ENCODE results near the gene ARGLU1. TPM values are rescaled to one million over a fixed set of nuclear protein-coding genes. Genes with fewer than 3 reads are reported as not detected.
A peak's percentile ranks its signal among the peaks of the same experiment; 100 is the strongest.

Gene ARGLU1
- total RNA-seq, 1 donor from 2014 or later = 149 TPM

GRCh38 chr13:106558527-106558926 is 9.4 kb downstream of the ARGLU1 start:
- no peaks in the 10 kb centered on the region for H3K27me3 Mint-ChIP-seq
- DNase-seq (ENCODE audit: low spot score, unreplicated experiment) = no peak
- no peak for TF ChIP-seq CTCF (IDR thresholded peaks at IDR 0.05; ENCODE audit: unreplicated experiment)
- peak overlapping the region; percentile 33 for H3K27ac Mint-ChIP-seq
- no peak overlapping the region for H3K4me3 Mint-ChIP-seq (ENCODE audit: low read depth)
- peaks cover 53% of the 10 kb centered on the region for H3K36me3 Mint-ChIP-seq (ENCODE audit: insufficient read depth)
- peaks cover 30% of the 10 kb centered on the region for H3K4me1 Mint-ChIP-seq (ENCODE audit: low read depth)
- peaks cover 3% of the 10 kb centered on the region for H3K9me3 Mint-ChIP-seq (ENCODE audit: low read depth)

GRCh38 chr13:106555631-106556328 is 12.2 kb downstream of the ARGLU1 start:
- H3K36me3 Mint-ChIP-seq (ENCODE audit: insufficient read depth) = peaks cover 60% of the 10 kb centered on the region
- H3K4me3 Mint-ChIP-seq (ENCODE audit: low read depth) = no peak overlapping the region
- no peak for DNase-seq (ENCODE audit: low spot score, unreplicated experiment)
- H3K27ac Mint-ChIP-seq = no peak overlapping the region
- no peaks in the 10 kb centered on the region for H3K27me3 Mint-ChIP-seq
- TF ChIP-seq CTCF (IDR thresholded peaks at IDR 0.05; ENCODE audit: unreplicated experiment) = no peak
- peaks cover 3% of the 10 kb centered on the region for H3K9me3 Mint-ChIP-seq (ENCODE audit: low read depth)
- peaks cover 12% of the 10 kb centered on the region for H3K4me1 Mint-ChIP-seq (ENCODE audit: low read depth)

GRCh38 chr13:106551751-106552150 is 16.2 kb downstream of the ARGLU1 start:
- TF ChIP-seq CTCF (IDR thresholded peaks at IDR 0.05; ENCODE audit: unreplicated experiment) = no peak
- Mint-ChIP-seq H3K27me3 (no peaks in the 10 kb centered on the region), H3K4me1 (ENCODE audit: low read depth) (no peaks in the 10 kb centered on the region), H3K27ac (peak overlapping the region; percentile 2), H3K4me3 (ENCODE audit: low read depth) (no peak overlapping the region), H3K36me3 (ENCODE audit: insufficient read depth) (peaks cover 50% of the 10 kb centered on the region), H3K9me3 (ENCODE audit: low read depth) (peaks cover 3% of the 10 kb centered on the region)
- DNase-seq (ENCODE audit: low spot score, unreplicated experiment) = no peak

- H3K9me3 Mint-ChIP-seq (ENCODE audit: low read depth) = peaks cover 3% of the 10 kb centered on the region
- TF ChIP-seq CTCF (IDR thresholded peaks at IDR 0.05; ENCODE audit: unreplicated experiment) = no peak
- DNase-seq (ENCODE audit: low spot score, unreplicated experiment) = no peak
- peak overlapping the region; percentile 2 for H3K27ac Mint-ChIP-seq
- H3K36me3 Mint-ChIP-seq (ENCODE audit: insufficient read depth) = peaks cover 46% of the 10 kb centered on the region
- H3K4me1 Mint-ChIP-seq (ENCODE audit: low read depth) = no peaks in the 10 kb centered on the region
- H3K4me3 Mint-ChIP-seq (ENCODE audit: low read depth) = no peak overlapping the region
- no peaks in the 10 kb centered on the region for H3K27me3 Mint-ChIP-seq
Measured at GRCh38 chr13:106551350-106551749, 16.6 kb downstream of the ARGLU1 start.

- no peak for TF ChIP-seq CTCF (IDR thresholded peaks at IDR 0.05; ENCODE audit: unreplicated experiment)
- Mint-ChIP-seq H3K4me1 (ENCODE audit: low read depth) (no peaks in the 10 kb centered on the region), H3K27ac (no peak overlapping the region), H3K4me3 (ENCODE audit: low read depth) (no peak overlapping the region), H3K36me3 (ENCODE audit: insufficient read depth) (peaks cover 39% of the 10 kb centered on the region), H3K27me3 (no peaks in the 10 kb centered on the region), H3K9me3 (ENCODE audit: low read depth) (peaks cover under 1% of the 10 kb centered on the region)
- DNase-seq (ENCODE audit: low spot score, unreplicated experiment) = no peak
Measured at GRCh38 chr13:106550570-106551135, 17.3 kb downstream of the ARGLU1 start.

Data from progenitor cell of endocrine pancreas (in vitro differentiated cells).